Measurements from ENCODE around the gene BICRA. TPM values are rescaled to one million over a fixed set of nuclear protein-coding genes. Genes with fewer than 3 reads are reported as not detected.
A peak's percentile ranks its signal among the peaks of the same experiment; 100 is the strongest.
"Not testable (repeated sequence)": the region's sequence is repeated elsewhere in the genome, so short reads cannot be mapped to it uniquely, and the experiment has no call there.

BICRA gene
- total and polyA plus RNA-seq, 2 experiments from 2014 or later: 3.4 to 5.4 TPM

DNA sequence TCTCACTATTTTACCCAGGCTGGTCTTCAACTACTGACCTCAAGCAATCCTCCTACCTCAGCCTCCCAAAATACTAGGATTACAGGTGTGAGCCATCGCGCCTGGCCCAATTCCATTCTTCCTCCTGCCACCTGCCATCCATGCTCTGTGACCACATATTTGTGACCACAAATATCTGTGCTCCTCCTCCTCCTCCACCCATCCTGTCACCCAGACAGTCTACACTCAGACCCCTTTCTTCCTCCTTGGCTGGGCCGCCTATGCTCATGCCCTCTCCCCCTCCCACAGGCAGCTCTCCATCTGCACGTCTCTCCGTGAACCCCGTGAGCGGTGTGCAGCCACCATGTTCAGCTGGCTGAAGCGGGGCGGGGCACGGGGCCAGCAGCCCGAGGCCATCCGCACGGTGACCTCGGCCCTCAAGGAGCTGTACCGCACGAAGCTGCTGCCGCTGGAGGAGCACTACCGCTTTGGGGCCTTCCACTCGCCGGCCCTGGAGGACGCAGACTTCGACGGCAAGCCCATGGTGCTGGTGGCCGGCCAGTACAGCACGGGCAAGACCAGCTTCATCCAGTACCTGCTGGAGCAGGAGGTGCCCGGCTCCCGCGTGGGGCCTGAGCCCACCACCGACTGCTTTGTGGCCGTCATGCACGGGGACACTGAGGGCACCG is 107.5 kb downstream of the BICRA start:
- H3K4me3 ChIP-seq: no peak overlapping the region
- no peak for DNase-seq (ENCODE audit: low spot score)
- H3K36me3 ChIP-seq (replicated peaks; ENCODE audit: insufficient read depth, low read depth): no peaks in the 10 kb centered on the region
- 96% methylated on average over 32 of the region's 32 CpGs for WGBS (ENCODE audit: low lambda C conversion rate, missing lambda C conversion rate)
- no peak for TF ChIP-seq EZH2phosphoT487 (IDR thresholded peaks at IDR 0.05; ENCODE audit: low read depth, severe bottlenecking, unreplicated experiment)
- TF ChIP-seq EZH2 (IDR thresholded peaks at IDR 0.05; ENCODE audit: borderline replicate concordance): no peak
- TF ChIP-seq, protein P1, sequence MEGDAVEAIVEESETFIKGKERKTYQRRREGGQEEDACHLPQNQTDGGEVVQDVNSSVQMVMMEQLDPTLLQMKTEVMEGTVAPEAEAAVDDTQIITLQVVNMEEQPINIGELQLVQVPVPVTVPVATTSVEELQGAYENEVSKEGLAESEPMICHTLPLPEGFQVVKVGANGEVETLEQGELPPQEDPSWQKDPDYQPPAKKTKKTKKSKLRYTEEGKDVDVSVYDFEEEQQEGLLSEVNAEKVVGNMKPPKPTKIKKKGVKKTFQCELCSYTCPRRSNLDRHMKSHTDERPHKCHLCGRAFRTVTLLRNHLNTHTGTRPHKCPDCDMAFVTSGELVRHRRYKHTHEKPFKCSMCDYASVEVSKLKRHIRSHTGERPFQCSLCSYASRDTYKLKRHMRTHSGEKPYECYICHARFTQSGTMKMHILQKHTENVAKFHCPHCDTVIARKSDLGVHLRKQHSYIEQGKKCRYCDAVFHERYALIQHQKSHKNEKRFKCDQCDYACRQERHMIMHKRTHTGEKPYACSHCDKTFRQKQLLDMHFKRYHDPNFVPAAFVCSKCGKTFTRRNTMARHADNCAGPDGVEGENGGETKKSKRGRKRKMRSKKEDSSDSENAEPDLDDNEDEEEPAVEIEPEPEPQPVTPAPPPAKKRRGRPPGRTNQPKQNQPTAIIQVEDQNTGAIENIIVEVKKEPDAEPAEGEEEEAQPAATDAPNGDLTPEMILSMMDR (IDR thresholded peaks at IDR 0.05; ENCODE audit: poor library complexity): no peak
- no peaks in the 10 kb centered on the region for H3K27me3 ChIP-seq
- H3K4me2 ChIP-seq: no peak overlapping the region
- no peak overlapping the region for H2AFZ ChIP-seq
- no peak overlapping the region for H3K27ac ChIP-seq
- no peaks in the 10 kb centered on the region for H3K9me3 ChIP-seq (ENCODE audit: low read depth)
- H3K4me1 ChIP-seq (ENCODE audit: insufficient read depth): peaks cover 22% of the 10 kb centered on the region
- no peaks in the 10 kb centered on the region for H4K20me1 ChIP-seq (ENCODE audit: insufficient read depth, poor library complexity, severe bottlenecking)
- no peaks in the 10 kb centered on the region for H3K9me2 ChIP-seq (replicated peaks; ENCODE audit: insufficient read depth)
- peaks cover 47% of the 10 kb centered on the region for H3K79me2 ChIP-seq

DNA sequence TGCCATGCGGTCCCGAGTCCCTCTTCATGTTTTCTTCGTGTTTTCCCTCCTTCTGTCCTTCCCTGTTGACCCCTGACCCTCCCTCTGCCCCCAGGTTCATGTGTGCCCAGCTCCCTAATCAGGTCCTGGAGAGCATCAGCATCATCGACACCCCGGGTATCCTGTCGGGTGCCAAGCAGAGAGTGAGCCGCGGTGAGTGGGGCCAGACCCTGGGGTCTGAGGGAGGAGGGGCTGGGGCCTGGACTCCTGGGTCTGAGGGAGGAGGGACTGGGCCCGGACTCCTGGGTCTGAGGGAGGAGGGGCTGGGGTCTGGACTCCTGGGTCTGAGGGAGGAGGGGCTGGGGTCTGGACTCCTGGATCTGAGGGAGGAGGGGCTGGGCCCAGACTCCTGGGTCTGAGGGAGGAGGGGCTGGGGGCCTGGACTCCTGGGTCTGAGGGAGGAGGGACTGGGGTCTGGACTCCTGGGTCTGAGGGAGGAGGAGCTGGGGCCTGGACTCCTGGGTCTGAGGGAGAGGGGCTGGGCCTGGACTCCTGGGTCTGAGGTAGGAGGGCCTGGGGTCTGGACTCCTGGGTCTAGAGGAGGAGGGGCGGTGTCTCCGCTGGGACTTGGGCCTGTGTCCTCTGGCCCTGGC is 109.6 kb downstream of the BICRA start:
- not testable (repeated sequence) for H3K27me3 ChIP-seq; DNase-seq (ENCODE audit: low spot score); H3K9me2 ChIP-seq (replicated peaks; ENCODE audit: insufficient read depth); H3K4me3 ChIP-seq; H3K9me3 ChIP-seq (ENCODE audit: low read depth); H3K36me3 ChIP-seq (replicated peaks; ENCODE audit: insufficient read depth, low read depth); H2AFZ ChIP-seq; H4K20me1 ChIP-seq (ENCODE audit: insufficient read depth, poor library complexity, severe bottlenecking)
- peaks cover 40% of the 10 kb centered on the region for H3K79me2 ChIP-seq
- H3K4me2 ChIP-seq: peak overlapping the region; percentile 75
- WGBS (ENCODE audit: low lambda C conversion rate, missing lambda C conversion rate): 72% methylated on average over 10 of the region's 11 CpGs
- peaks cover 26% of the 10 kb centered on the region for H3K4me1 ChIP-seq (ENCODE audit: insufficient read depth)
- H3K27ac ChIP-seq: peak overlapping the region; percentile 97

DNA sequence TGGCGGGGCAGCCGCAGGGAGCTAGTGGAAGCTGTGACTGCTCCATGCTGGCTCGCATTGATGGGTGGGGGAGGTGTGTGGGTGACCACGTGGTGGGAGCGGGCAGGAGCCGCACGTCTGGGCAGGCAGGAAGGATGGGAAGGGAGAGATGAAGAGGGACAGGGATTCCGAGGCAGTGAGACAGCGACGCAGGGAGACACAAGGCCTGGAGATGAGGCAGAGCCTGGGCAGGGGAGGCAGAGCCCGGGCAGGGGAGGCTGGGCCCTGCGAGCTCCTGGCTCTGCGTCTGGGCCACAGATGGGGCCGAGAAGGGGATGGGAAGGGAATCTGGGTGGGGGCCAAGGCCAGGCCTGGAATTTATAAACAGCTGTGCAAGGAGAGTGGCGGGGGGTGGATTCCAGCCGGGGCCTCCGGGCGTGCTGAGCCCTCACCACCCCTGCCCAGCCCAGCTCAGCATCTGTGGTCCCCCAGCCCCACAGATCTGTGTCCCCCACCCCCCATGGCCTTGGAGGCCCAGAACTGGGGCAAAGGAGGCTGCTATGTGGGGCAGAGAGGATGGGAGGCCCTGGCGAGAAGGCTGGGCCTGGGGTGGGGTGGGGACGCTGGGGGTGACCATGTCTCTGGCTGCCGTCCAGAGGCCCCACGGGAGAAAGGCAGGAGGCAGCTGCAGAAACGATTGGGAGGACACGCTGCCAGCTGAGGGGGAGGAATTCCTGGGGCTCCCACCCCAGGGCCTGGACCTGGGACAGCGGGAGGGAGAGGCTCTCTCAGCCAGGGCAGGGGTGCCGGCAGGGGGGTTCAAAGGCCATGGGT is 110.3 kb downstream of the BICRA start:
- Histone ChIP-seq H3K9me2 (replicated peaks; ENCODE audit: insufficient read depth) (no peaks in the 10 kb centered on the region), H3K4me3 (no peak overlapping the region), H3K27me3 (no peaks in the 10 kb centered on the region), H2AFZ (no peak overlapping the region), H3K4me2 (peak overlapping the region; percentile 75), H3K36me3 (replicated peaks; ENCODE audit: insufficient read depth, low read depth) (no peaks in the 10 kb centered on the region), H3K79me2 (peaks cover 34% of the 10 kb centered on the region), H3K4me1 (ENCODE audit: insufficient read depth) (peaks cover 32% of the 10 kb centered on the region), H4K20me1 (ENCODE audit: insufficient read depth, poor library complexity, severe bottlenecking) (no peaks in the 10 kb centered on the region), H3K27ac (peak overlapping the region; percentile 97), H3K9me3 (ENCODE audit: low read depth) (no peaks in the 10 kb centered on the region)
- 39% methylated on average over 12 of the region's 26 CpGs for WGBS (ENCODE audit: low lambda C conversion rate, missing lambda C conversion rate)
- TF ChIP-seq EZH2 (IDR thresholded peaks at IDR 0.05; ENCODE audit: borderline replicate concordance) (no peak), EZH2phosphoT487 (IDR thresholded peaks at IDR 0.05; ENCODE audit: low read depth, severe bottlenecking, unreplicated experiment) (no peak)
- TF ChIP-seq, protein P1 (IDR thresholded peaks at IDR 0.05; ENCODE audit: poor library complexity): no peak
- peak; percentile 93 for DNase-seq (ENCODE audit: low spot score)

All from hepatocyte (in vitro differentiated cells).